Measurements from ENCODE around the gene VAX1.

- TF ChIP-seq, protein P1, sequence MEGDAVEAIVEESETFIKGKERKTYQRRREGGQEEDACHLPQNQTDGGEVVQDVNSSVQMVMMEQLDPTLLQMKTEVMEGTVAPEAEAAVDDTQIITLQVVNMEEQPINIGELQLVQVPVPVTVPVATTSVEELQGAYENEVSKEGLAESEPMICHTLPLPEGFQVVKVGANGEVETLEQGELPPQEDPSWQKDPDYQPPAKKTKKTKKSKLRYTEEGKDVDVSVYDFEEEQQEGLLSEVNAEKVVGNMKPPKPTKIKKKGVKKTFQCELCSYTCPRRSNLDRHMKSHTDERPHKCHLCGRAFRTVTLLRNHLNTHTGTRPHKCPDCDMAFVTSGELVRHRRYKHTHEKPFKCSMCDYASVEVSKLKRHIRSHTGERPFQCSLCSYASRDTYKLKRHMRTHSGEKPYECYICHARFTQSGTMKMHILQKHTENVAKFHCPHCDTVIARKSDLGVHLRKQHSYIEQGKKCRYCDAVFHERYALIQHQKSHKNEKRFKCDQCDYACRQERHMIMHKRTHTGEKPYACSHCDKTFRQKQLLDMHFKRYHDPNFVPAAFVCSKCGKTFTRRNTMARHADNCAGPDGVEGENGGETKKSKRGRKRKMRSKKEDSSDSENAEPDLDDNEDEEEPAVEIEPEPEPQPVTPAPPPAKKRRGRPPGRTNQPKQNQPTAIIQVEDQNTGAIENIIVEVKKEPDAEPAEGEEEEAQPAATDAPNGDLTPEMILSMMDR (conservative IDR thresholded peaks at IDR 0.05) = no peak
- no peak for TF ChIP-seq ZFX (IDR thresholded peaks at IDR 0.05)
Measured at GRCh38 chr10:117137911-117138642, at the start of gene VAX1.

All from C4-2B (cell line).